Measurements from ENCODE around the gene RALGPS2.

Gene RALGPS2

DNA sequence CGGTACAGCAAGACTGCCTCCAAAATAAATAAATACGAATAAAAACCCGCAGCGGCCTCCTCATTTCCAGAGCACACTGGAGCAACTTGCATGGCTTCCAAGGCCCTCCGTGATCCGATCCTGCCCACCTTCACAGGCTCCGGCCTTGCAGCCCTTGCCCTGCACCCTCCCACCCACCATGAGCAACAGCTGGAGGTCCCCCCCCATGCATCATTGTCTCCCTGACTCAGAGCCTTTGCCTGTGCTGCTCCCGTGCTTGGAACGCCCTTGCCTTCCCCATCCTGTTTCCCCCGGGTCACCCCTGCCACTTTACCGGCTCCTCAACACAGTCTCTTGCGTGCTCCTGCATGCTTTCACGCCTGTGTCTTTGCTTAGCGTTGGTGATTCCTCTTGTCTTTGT, 216.8 kb downstream of the RALGPS2 start:
- H3K36me3 ChIP-seq (ENCODE audit: insufficient read depth) = no peaks in the 10 kb centered on the region

DNA sequence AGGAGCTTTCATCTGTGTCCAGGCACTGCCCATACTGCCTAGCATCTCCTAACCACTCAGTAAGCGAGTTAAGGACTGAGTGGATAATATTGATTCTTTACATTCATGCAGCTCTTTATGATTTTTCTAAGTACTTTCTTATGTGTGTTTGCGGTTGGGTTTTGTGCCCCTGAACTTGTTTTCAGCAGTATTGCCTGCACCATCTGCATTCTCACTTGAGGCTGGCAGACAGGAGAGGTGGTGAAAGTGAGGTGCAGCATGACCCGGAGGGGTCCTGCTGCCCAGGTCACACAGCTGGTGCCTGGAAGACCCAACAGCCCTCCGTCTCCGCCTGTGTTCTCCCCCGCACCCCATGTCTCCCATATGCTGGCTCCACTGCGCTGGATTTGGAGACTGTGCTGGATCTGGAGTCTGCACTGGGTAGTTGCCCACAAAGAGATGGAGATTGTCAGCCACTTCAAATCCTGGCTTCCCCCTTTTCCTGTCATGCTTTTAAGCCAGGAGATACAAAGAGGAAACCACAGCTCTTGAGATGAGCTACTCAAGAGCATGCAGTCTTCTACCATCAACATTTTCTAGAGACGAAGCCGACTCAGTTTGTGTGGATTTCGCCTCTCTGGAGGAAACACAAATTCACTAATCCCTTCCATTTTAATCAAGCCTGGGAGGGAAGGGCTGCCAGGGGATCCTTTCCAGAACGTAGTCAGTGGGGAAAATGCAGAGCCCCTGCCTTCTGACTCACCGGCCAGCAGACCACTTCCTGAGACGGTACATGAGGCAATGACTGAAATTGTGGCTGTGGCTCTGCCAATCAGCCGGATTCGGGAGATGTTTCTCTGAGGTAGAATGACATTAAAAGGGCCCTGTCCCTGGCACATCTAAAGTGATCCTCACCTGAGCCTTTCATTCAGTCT, 217.5 kb downstream of the RALGPS2 start:
- TF ChIP-seq, protein P1, sequence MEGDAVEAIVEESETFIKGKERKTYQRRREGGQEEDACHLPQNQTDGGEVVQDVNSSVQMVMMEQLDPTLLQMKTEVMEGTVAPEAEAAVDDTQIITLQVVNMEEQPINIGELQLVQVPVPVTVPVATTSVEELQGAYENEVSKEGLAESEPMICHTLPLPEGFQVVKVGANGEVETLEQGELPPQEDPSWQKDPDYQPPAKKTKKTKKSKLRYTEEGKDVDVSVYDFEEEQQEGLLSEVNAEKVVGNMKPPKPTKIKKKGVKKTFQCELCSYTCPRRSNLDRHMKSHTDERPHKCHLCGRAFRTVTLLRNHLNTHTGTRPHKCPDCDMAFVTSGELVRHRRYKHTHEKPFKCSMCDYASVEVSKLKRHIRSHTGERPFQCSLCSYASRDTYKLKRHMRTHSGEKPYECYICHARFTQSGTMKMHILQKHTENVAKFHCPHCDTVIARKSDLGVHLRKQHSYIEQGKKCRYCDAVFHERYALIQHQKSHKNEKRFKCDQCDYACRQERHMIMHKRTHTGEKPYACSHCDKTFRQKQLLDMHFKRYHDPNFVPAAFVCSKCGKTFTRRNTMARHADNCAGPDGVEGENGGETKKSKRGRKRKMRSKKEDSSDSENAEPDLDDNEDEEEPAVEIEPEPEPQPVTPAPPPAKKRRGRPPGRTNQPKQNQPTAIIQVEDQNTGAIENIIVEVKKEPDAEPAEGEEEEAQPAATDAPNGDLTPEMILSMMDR (conservative IDR thresholded peaks at IDR 0.05; ENCODE audit: low read depth, low read length) = no peak
- Histone ChIP-seq H3K27ac (no peak overlapping the region), H3K27me3 (ENCODE audit: insufficient read depth, low read depth) (no peaks in the 10 kb centered on the region), H3K4me1 (ENCODE audit: low read depth, poor library complexity, severe bottlenecking) (no peaks in the 10 kb centered on the region), H3K9ac (no peak overlapping the region), H4K20me1 (ENCODE audit: insufficient read depth) (no peaks in the 10 kb centered on the region), H3K4me3 (IDR thresholded peaks at IDR 0.05; ENCODE audit: insufficient read depth, low read depth, low read length) (no peak overlapping the region), H3K79me2 (ENCODE audit: insufficient read depth, low read depth) (no peaks in the 10 kb centered on the region), H3K4me2 (no peak overlapping the region), H2AFZ (ENCODE audit: low read depth) (no peak overlapping the region), H3K36me3 (ENCODE audit: insufficient read depth) (no peaks in the 10 kb centered on the region)

More for the DNA sequence above, 216.8 kb downstream of the RALGPS2 start:
- Histone ChIP-seq H3K79me2 (ENCODE audit: insufficient read depth, low read depth) (no peaks in the 10 kb centered on the region), H2AFZ (ENCODE audit: low read depth) (no peak overlapping the region), H3K27ac (no peak overlapping the region), H3K4me3 (IDR thresholded peaks at IDR 0.05; ENCODE audit: insufficient read depth, low read depth, low read length) (no peak overlapping the region), H4K20me1 (ENCODE audit: insufficient read depth) (no peaks in the 10 kb centered on the region), H3K4me1 (ENCODE audit: low read depth, poor library complexity, severe bottlenecking) (no peaks in the 10 kb centered on the region), H3K27me3 (ENCODE audit: insufficient read depth, low read depth) (no peaks in the 10 kb centered on the region), H3K9ac (no peak overlapping the region), H3K4me2 (no peak overlapping the region)
- TF ChIP-seq, protein P1 (conservative IDR thresholded peaks at IDR 0.05; ENCODE audit: low read depth, low read length) = no peak

DNA sequence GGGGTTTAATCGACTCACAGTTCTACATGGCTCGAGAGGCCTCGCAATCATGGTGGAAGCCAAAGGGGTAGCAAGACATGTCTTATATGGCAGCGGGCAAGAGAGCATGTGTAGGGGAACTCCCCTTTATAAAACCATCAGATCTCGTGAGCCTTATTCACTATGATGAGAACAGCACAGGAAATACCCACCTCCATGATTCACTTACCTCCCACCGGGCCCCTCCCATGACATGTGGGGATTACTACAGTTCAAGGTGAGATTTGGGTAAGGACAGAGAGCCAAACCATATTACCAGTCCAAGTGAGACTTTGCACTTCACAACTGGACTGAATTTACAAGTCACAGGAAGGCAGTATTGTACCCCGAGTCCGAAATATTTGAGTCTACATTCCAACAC, 219.7 kb downstream of the RALGPS2 start:
- H3K4me1 ChIP-seq (ENCODE audit: low read depth, poor library complexity, severe bottlenecking) = no peaks in the 10 kb centered on the region
- TF ChIP-seq, protein P1 (conservative IDR thresholded peaks at IDR 0.05; ENCODE audit: low read depth, low read length) = no peak

DNA sequence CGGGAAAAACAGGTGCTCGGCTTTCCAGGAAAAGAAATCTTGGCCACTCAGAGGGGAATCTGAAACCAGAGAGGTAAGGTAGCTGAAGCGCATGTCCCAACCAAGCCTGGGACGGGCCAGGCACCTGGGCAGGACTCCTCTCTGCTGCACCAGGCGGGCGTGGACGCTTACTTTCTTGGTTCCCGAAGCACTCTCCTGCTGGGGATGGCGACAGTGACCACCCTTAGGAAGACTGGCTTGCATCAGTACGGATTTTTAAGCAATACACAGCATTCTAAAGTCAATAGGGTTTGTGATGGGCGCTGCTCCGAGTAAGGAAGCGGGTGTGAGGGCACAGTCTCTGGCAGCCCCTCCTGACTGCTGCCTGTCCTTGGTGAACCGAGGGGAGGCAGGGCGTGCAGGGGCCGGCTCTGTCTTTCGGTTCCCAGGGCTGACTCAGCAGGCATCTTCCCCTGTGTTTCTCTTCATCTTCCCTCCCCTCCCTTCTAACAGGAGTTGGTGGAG, 220.8 kb downstream of the RALGPS2 start:
- H3K27me3 ChIP-seq (ENCODE audit: insufficient read depth, low read depth) = no peaks in the 10 kb centered on the region
- TF ChIP-seq, protein P1 (conservative IDR thresholded peaks at IDR 0.05; ENCODE audit: low read depth, low read length) = no peak
- no peak overlapping the region for H3K4me3 ChIP-seq (IDR thresholded peaks at IDR 0.05; ENCODE audit: insufficient read depth, low read depth, low read length)
- no peaks in the 10 kb centered on the region for H3K36me3 ChIP-seq (ENCODE audit: insufficient read depth)
- H3K4me1 ChIP-seq (ENCODE audit: low read depth, poor library complexity, severe bottlenecking) = peaks cover 9% of the 10 kb centered on the region
- no peak overlapping the region for H3K27ac ChIP-seq
- H4K20me1 ChIP-seq (ENCODE audit: insufficient read depth) = no peaks in the 10 kb centered on the region
- H3K79me2 ChIP-seq (ENCODE audit: insufficient read depth, low read depth) = no peaks in the 10 kb centered on the region
- no peak overlapping the region for H3K4me2 ChIP-seq
- no peak overlapping the region for H2AFZ ChIP-seq (ENCODE audit: low read depth)
- no peak overlapping the region for H3K9ac ChIP-seq

More for the DNA sequence above, 219.7 kb downstream of the RALGPS2 start:
- Histone ChIP-seq H3K4me2 (no peak overlapping the region), H3K4me3 (IDR thresholded peaks at IDR 0.05; ENCODE audit: insufficient read depth, low read depth, low read length) (no peak overlapping the region), H2AFZ (ENCODE audit: low read depth) (no peak overlapping the region), H3K36me3 (ENCODE audit: insufficient read depth) (no peaks in the 10 kb centered on the region), H3K79me2 (ENCODE audit: insufficient read depth, low read depth) (no peaks in the 10 kb centered on the region), H3K27ac (no peak overlapping the region), H3K9ac (no peak overlapping the region), H3K27me3 (ENCODE audit: insufficient read depth, low read depth) (no peaks in the 10 kb centered on the region), H4K20me1 (ENCODE audit: insufficient read depth) (no peaks in the 10 kb centered on the region)

All from KMS-11 (cell line).